GM21447 (cell line): ENCODE data around the gene KCNJ15.

Experiments
- ATAC-seq: cut with Tn5 transposase; IDR thresholded peaks from one replicate; pipeline ENCODE4 v1.9.1; 2021; ENCODE audit not compliant: unreplicated experiment

The KCNJ15 gene

DNA sequence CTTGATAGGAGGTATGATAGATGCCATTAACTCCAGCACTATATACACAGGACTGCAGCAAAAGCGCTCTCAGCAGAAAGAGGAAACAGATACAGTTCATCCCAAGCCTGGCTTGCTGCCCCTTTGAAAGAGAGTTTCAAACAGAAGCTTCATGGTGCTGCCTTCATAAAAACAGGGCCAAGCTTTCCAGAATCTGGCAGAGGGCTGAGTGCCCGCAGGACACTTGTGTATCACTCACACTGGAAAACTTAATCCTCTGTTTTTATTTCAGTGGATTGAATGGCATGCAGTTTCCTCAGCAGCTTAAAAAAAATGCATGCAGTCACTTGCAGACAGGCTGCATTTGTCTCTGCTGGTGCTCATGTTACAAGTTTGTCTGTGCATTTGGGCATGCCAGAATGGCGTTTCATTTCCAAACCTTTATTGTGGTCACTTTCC is 40.4 kb downstream of the KCNJ15 start:
- no peak for ATAC-seq

DNA sequence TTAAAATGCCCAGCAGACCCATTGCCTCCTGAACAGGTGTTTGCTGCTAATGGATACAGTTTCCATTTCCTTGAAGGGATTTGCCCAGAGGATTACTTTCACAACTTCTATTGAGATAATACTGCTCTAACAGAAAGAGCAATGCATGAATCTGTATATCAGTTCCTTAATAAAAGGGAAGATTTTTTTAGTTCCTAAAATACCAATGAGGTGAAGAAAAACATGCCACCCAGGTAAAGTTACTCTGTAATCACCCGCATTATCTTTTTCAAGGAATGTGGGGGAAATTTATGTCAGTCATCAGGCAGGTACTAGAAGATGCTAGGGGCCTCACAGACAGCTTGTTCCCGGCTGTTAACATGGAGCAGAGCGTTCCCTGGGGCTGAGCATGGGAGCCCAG is 41.1 kb downstream of the KCNJ15 start:
- no peak for ATAC-seq

DNA sequence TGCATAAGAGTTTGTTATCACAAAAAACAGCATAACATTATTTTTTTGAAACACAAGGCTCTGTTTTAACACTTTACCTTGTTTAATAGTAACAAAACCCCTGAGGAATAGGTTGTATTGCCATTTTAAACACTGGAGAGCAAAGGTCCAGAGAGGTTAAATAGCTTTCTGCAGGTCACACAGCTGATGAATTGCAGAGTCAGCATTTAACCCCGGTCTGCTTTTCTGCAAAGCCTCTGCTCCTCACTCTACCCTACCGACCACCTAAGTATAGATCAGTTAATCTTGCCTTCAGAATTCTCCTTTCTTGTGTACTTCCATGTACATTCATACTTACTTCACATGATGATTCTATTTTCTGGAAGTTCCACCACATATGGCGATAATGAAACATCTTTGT is 42.0 kb downstream of the KCNJ15 start:
- ATAC-seq = no peak

DNA sequence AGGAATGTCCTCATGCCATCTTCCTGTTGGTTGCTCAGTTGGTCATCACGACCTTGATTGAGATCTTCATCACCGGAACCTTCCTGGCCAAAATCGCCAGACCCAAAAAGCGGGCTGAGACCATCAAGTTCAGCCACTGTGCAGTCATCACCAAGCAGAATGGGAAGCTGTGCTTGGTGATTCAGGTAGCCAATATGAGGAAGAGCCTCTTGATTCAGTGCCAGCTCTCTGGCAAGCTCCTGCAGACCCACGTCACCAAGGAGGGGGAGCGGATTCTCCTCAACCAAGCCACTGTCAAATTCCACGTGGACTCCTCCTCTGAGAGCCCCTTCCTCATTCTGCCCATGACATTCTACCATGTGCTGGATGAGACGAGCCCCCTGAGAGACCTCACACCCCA is 42.9 kb downstream of the KCNJ15 start:
- no peak for ATAC-seq

DNA sequence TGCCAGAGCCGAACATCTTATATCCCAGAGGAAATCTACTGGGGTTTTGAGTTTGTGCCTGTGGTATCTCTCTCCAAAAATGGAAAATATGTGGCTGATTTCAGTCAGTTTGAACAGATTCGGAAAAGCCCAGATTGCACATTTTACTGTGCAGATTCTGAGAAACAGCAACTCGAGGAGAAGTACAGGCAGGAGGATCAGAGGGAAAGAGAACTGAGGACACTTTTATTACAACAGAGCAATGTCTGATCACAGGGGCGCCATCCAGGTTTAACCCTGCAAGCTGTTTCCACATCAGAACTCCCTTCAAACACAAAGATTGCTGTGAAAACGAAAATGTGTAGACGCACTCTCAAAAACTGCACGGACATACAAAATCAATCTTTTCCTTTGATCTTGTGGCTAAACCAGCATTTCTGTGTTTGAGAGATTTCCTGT is 43.4 kb downstream of the KCNJ15 start:
- no peak for ATAC-seq

DNA sequence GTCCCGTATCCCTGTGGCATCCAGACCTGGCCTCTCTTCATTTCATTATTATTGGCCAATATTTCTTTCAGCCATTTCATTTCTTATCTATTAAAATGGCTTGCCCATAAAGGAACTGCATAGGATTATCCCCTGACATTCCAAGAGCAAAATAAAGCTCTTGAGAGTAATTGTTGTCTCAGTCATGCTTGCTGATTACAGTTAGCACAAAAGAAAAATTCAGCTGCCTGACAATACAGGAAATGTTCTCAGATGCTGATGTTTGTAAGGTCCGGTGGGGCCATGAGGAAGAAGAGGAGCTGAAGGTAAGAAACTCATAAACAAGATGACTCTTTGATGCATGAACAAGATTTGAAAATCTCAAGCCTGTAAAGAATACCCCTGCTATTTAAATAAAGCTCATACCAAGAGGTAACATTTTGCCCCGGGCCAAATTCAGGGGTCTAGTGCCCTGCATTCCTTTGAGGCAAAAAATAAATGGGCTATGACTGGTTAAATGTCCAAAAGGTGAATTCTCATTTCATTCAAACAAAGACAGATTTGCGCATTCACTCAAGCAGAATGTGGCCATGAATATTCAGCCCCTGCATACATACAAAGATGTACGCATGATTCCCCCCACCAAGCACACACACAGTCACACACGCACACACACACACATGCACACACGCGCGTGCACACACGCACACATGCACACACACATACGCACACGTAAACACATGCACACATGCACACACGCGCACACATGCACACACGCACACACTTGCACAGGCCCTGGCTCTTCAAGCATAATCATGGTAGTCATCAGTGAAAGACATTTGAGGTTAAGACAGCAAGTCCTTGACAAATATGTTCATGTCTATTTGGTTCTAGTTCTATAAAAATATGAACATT is 44.8 kb downstream of the KCNJ15 start:
- ATAC-seq = no peak

DNA sequence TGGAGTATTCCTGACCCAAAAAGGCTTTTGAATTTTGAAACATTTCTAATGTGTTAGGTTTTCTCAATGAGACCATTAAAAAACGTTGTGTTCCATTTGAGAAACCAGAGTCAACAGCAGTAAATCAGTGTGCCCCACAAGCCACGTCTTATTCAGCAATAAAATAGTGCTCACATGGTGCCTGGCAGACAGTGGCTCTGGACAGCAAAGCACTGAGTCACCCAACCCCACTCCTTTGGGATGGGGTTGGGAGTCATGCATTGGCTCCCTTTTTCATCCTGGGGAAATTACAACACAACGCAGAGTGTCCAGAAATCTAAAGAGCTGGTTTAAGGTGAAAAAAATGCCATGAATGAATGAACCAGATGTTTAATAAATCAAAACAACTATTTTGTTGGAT is 46.5 kb downstream of the KCNJ15 start:
- ATAC-seq = no peak

DNA sequence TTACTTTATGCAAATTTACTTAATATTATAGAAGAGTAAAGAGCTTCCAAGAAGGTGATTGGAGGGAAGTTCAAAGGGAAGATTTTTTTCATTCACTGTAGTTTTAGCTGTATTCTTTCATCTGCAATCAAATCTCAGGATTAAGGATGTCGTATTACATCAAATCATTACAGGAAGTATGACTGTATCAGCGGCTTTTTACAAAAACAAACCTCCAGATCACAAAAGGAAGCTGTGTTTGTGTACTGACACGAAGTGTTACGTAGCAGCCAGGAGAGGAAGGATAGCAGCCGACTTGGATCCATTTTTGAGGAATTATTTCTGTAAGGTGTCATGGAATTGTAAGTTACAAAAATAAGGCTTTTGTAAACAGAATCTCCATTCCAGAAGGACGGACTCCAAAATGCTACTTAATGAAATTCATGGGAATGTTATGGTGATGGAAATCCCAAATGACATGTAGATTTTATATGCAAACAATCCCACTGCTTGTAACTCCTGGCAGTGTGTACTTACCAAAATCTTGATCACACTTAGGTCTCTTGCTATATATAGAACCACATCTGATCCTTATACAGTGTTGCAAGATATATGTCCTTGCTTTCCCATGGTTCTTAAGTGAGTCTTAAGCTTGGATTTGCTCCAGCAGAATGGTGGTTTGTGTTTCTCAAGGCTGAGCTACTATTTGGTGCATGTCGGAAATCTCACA is 49.8 kb downstream of the KCNJ15 start:
- ATAC-seq = no peak

DNA sequence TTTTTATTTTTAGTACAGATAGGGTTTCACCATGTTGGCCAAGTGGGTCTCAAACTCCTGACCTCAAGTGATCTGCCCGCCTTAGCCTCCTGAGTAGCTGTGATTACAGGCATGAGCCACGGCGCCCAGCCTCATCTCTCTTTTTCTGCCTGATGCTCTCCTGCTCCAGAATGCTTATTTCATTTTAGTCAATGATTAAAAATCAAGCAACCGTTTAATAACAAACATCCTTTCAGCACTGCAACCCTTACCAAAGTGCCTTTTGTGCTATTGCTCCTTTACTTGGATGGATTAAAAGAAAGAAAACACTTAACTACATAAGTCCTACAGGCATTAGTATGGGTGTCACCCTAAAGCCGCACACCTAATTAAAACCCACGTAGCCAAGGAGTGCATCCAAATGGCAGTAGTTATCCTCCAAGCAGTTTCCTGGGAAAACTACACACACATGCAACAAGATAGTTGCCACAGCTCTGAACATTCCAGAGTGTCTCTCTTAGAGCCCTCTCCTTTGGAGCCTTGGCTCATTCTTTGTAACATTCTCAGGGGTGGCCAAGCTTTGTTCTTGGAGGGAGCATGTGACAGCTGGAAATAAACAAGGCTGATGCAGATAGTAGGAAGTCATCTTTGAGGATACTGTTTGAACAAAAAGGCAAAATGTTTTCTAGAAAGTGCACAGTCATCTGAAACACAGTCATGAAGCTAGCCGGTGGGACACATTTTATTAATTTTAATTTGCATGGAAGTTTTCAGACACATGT is 51.2 kb downstream of the KCNJ15 start:
- no peak for ATAC-seq

DNA sequence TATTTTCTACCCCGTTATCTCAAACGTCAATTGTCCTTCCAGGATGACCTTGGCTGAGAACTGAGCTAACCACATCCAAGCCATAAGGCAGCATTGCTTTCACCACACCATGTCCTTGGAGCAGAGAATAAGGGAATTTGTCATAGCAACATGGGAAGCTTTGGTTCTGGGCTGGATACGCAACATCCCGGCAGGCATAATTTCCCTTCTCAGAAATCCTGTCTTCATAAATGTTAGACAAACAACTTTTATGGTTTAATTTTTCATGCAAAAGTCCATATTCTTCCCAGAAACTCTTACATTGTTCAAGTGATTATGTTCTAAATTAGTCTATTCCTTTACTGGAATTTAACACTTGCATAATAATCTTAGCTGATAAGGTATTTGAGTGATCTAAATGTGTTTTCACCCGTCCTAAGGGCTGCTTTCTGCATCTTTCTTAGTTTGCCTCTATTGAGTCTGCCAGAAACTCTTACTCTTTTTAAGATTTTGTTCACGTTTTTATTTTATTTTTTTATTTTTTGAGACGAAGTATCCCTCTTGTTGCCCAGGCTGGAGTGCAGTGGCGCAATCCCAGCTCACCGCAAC is 51.8 kb downstream of the KCNJ15 start:
- ATAC-seq = no peak

DNA sequence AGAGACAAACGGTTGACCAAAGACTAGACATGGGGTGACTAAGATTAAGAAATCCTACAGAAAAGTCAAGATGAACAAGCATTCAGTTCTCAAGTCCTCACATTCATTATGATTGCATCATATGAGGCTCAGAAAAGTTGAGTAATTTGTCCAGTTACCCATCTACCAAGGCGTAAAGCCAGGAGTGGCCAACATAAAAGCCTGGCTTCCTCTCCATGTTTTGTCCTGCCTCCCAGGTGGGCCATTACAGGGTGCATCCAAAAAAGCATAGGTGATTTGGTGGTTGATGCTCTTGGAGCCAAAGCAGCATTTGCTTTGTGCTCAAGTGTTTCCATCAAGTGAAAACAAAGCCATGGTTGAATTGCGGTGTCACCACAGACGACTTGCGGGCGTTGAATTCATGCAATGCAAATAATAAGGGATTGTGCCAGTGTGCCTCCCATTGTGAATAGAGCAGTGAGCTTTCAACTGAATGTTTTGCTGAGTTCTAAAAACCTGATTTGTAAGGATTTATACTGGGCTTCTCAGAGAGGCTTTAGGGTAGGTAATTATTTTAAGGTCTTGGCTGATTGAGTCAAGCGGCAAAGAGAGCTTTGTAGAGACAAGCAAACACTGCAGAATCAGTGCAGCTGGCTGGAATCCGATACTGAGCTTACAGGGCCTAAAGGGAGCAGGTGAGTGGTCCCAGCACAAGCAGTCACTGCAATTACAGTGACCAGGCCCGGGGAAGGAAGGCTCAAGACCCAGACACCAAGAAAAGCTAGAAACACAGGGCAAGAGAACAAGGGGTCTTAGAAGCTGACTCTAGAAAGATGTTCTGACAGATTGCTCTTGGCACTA is 54.1 kb downstream of the KCNJ15 start:
- ATAC-seq = no peak

DNA sequence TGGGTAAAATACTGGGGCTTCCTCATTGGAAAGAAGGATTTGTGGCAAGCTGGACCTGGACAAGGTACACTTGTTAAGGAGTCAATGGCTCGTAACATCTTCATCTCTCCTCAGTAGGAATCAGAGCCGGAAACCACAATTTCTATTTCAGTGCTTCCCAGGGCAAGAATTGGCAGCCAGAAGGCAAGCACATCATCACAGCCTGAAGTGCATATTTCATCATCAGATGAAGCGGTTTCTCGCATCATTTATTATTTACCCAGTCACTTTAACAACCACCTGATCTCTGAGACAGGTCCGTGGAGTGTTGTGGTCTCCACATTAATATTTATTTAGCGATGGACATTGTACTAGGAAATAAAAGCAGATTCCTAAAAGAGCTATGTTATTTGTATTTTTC is 55.0 kb downstream of the KCNJ15 start:
- no peak for ATAC-seq

DNA sequence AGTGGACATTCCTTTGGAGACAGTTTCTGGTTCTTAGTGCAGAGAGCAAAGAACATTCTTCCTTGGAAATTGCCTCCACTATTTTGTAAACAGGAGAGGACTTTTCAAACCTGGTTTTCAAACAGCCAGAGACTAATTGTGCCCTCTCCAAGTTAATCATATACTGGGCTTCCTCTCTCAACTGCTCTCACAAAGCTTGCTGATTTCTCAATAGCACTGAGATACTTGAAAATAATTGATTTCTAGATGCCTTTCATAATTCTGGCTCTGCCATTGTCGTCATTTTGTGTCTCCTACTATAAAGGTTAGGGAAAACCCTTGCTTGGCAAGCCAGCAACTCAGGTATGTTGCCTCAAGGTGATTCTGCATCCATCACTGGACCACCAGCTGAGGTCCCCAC is 56.0 kb downstream of the KCNJ15 start:
- no peak for ATAC-seq

DNA sequence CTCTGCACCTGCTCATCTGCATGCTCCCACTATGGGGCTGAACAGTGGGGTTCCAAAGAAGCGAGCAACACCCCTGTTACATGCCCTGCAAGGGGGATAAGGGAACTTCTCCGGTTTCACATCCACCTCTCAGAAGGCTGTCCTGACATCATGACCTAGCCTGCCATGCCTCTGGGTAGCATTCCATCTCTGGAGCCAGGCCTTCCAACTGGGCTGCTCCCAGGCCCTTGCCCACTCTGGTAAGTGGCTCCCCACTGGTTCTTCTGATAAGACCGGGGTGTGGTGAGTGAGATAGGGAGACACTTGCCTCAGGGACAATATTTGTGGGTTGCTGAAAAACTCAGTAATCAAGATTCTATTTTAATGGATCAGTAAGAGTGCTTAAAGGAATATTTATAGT is 57.8 kb downstream of the KCNJ15 start:
- ATAC-seq = no peak

DNA sequence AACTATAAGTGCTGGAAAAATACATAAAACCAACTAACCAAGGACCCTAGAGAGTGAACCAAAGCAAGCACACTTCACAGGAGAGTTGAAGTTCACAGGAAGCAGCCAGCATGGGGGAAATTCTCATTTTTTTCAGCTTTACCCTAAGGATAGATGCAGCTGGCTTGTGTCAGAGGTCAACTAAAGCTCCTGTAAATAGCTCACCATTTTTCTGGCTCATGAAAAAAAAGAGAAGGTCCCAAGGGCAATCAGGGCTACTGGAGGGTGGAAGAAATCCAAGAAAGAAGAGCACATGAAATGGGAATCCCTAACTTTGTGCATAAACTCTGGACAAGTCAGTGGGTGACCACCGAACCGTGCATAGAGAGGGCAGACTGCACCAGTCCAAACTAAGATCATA is 58.3 kb downstream of the KCNJ15 start:
- no peak for ATAC-seq

DNA sequence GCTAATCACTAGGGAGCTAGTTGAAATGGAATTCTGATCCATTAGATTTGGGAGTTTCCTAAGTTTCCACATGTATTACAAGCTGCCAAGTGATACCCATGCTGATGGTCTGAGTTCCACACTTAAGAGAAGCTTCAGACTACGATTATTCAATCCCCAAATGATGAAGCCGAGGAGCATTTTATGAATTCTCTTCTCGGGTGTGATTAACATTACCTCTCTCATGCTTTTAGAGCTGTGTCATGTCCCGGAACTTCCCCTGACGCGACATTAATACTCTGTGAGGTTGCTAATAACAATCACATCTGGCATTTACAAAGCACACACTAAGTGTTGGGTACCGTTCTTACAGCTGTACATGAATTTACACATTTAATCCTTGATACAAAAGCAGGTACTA is 63.0 kb downstream of the KCNJ15 start:
- ATAC-seq = no peak

DNA sequence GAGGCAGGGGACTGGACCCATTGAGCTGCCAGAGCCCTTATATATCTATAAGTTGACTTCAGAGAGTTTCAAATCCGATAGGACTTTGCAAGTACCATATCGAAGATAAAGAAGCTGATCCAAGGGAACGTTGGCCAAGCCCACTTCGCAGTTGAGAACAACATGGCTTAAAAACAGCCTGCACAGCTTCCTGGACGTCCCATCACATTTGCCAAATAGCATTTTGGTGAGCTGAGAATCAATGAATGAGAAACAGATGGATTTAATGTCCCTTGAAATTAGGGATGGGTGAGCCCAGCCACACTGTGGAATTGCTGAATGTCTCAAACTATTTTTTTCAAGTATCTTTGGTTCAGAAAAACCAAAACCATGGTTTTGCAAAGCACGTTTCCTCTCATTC is 64.8 kb downstream of the KCNJ15 start:
- ATAC-seq = no peak

DNA sequence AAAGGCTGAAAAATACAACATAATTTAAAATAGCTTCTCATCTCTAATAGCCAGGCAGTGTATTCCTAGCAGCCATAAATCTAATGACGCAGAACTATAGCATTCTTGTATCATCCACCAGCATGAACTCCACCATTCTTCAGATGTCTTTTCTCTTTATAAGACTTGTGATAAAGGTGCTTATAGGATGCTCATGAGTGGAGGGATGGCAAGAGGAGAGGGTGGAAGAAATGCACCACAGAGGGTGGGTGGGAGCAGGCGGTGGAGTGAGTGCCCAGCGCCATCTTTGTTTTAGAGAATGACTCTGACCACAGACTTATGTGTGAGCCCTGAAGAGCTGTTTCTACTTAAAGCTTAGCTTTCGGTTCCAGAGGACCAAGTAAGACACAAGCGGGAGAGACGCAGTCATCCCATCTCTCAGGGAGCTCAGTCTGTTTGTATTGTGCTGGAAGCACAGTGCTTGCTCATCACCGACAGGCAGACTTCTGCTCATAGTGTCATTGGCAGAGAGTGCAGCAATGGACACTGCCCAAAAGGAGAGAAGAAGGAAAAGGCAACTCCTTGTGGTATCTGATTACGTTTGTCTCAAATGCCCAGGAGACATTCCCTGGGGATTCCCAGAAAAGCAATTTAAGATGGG is 65.6 kb downstream of the KCNJ15 start:
- ATAC-seq = no peak

DNA sequence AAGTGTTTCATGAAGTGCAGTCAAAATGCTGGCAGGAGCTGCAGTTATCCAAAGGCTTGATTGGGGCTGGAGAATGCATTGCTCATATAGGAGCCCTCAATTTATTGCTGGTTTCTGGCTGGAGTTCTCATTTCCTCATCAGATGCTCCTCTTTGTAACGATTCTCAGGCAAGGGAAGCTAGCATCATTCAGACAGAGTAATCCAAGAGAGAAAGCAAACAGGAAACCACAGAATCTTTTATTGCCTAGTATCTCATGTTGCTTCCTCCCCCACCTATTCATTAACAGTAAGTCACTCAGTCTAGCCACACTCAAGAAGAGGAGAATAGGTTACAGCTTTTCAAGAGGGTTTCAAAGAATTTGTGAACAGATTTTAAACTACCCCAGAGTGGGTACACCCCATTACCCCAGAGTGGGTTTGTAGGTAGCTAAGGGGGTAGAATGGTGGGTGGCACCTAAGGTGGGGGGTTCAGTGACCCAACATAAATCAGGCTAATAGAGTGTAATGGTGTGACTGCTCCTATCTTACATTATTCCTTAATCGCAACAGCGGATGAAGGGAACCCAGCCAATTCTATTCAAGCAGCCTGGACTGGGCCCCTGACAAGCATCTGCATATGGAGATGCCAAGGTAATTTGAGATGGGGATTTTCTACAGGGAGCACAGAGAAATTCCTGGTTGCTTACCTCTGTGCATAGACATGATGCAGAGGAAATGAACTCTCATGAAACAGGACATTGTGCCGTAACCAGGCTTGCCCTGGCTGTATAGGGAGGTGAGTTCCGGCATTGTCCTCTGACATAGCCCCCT is 67.1 kb downstream of the KCNJ15 start:
- ATAC-seq = no peak
